GDM1 (cell line): ENCODE data around the gene C10orf120.

Experiments used
- DNase-seq: peaks from one replicate; lab custom pipeline; 2025; lab: John Stamatoyannopoulos, UW

C10orf120 gene

GRCh38 chr10:122660696-122661095 lies 39.0 kb downstream of the C10orf120 start:
- no peak for DNase-seq

DNA sequence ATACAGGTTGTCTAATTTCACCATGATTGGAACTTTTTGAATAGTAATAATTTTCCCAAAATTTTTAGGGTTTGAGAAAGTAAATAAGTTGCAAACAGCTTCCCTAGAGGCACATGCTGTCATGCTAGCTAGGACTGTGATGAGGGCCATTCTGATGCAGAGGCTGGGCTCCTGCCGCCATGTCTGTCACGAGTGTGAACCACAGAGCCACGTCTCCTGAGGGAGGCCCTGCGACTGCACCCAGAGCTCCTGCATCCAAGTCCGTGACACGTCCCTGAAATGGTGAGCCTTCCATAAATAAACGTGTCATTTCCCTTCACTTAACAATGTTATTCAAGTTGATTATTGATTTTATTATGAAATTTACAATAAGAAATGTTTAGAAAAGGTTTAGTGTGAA lies 40.0 kb downstream of the C10orf120 start:
- DNase-seq = no peak

DNA sequence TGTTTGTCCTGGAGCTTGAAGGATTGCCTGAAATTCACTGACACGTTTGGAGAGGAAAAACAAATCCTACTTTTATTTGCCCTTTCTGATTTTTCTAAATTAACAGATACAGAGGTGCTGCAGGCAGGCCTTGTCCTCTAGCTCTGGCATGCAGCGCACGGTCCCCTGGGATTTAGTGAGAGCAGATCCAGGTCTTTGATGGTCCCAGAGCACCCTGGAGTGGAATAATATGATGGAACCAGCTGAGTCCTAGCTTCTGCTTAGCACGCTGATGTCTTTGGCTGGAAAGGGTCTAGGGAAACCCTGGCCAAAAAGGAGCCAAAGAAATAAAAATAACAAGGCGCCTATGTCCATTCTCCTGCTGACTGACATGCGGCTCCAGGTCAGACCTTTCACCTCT lies 40.5 kb downstream of the C10orf120 start:
- no peak for DNase-seq

GRCh38 chr10:122658356-122659049 lies 41.1 kb downstream of the C10orf120 start:
- no peak for DNase-seq

DNA sequence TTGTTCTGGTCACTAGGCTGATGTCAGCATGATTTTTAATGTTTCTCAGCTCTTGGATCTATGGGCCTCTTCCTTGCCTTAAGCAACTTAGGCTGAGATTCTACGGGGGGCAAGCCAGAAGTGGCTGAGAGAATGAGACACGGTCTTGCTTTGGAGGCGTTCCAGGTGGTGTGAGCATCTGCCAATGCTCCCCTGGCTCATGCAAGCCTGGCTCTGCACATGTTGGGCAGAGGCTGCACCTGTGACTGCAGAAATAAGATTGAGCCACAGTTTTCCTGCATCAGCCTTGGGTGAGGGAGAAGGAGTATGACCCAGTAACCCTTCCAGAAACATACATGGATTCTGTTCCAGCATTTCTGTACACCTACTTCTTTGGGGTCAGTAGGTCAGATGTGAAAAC lies 41.9 kb downstream of the C10orf120 start:
- no peak for DNase-seq

DNA sequence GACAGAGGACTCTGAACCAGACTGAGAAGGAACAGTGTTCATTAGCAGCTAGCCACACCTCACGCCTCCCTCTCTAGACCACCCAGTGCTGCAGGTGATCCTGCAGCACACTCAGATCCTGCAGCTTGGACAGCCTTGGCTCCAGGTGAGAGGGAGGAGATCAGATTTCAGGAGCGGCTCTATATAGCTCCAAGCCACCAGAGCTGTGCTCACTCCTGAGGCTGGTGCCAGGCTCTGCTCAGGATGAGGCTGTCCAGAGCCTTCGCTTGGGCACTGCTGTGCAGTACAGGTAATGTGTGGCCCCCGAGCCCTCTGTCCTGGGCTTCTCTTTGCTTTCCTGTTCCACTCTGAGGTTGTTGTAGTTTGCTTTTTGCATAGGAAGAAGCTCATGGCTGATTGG lies 42.4 kb downstream of the C10orf120 start:
- no peak for DNase-seq

DNA sequence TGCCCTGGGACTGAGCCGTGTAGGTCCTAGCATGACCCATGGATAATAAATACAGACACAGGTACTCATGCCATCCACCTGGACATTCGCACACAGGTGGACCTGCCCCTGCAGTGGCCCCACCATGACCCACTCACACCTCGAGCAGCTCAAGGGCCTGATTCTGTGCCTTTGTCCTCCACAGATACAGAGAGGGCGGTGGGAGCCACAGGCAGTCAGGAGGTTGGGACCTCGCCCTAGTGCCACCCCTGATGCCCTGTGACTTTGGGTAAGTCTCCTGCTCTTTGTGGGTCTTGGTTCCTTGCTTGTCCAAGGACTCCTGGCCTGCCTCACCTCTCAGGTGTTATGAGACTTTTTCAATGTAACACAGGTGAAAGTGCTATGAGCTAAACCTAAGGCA lies 42.9 kb downstream of the C10orf120 start:
- DNase-seq = no peak

- DNase-seq = no peak
These were observed 43.3 kb downstream of the C10orf120 start for GRCh38 chr10:122656308-122656705.

GRCh38 chr10:122655524-122656307 lies 43.9 kb downstream of the C10orf120 start:
- no peak for DNase-seq

DNA sequence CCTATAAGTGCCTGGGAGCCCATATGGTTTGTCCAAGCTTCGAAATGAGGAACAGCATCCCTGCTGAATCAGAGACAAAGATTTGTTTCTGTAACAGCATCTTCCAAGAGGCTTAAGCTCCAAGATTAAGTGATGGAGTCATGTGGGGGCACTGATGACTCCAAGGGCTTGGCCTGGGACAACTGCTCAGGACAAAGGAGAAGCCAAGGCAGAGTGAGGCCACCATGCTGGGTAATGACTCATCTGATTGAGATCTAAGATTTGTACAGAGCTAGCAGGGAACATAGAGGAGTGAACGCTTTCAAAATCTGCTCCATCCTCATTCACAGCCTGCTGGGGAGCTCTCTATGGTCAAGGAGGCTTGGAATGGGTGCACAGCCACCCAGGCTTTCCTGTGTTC lies 49.3 kb downstream of the C10orf120 start:
- DNase-seq = no peak

GRCh38 chr10:122649903-122650302 lies 49.7 kb downstream of the C10orf120 start:
- DNase-seq = no peak

DNA sequence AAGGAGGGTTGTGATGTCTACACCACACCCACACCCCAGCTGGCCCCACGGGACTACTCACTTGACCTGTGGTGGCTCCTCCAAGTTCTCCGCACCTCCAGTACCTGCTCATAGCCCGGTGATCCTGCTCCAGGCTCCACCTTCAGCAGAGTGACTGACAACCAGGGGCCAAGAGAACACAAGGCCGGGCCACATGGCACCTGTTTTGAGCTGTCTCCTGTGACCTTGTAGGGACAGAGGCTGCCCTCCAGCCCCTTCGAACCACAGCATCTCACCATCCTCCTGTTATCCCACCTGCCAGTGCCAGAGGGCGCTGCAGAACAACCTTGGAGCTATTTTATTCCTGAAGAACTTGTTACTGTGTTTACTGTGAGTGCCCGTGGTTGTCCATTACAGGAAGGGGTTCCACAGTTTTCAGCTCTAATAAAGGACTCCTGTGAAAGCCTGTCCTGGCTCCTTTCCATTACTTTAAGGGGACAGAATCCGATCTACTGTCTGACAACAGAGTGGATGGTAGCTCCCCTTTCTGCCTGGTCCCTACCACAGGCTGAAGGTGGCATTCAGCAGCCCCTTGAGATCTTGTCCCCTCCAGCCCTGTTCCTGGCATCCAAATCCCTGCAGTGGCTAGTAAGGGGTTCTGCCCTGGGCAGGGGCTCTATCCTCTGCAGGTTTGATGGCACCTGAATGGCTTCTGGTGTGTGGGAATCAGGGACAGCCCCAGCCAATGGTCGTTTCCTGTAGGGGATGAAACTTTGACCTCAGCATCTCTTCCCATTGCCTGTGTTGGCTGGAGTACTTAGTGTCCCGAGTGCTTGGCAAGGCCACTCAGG lies 50.8 kb downstream of the C10orf120 start:
- no peak for DNase-seq
